NCI-H774 (cell line): ENCODE data around the gene OGA.
"Not testable (repeated sequence)": the region's sequence is repeated elsewhere in the genome, so short reads cannot be mapped to it uniquely, and the experiment has no call there.

Source experiments
- DNase-seq: peaks from one replicate; lab custom pipeline; 2025; lab: John Stamatoyannopoulos, UW

The OGA gene

GRCh38 chr10:101797403-101798059 is 20.7 kb downstream of the OGA start:
- no peak for DNase-seq

GRCh38 chr10:101793526-101793925 is 24.7 kb downstream of the OGA start:
- no peak for DNase-seq

- no peak for DNase-seq
These were observed 28.6 kb downstream of the OGA start for GRCh38 chr10:101789686-101790085.

GRCh38 chr10:101789231-101789630 is 29.0 kb downstream of the OGA start:
- DNase-seq, result not testable (repeated sequence)

- DNase-seq, result no peak
These were observed 32.4 kb downstream of the OGA start for GRCh38 chr10:101785801-101786200.

- DNase-seq, result no peak
These were observed 33.7 kb downstream of the OGA start for GRCh38 chr10:101784558-101784957.

GRCh38 chr10:101783736-101784118 is 34.5 kb downstream of the OGA start:
- DNase-seq, result no peak

- DNase-seq, result peak; percentile 36
These were observed 35.2 kb downstream of the OGA start, which contains the start of gene NPM3 for GRCh38 chr10:101782811-101783735. Gene NPM3, minus strand, starts transcription at chr10:101783446. Its CDS starts 56 bp downstream, at chr10:101783390.

- DNase-seq, result no peak
These were observed 36.0 kb downstream of the OGA start for GRCh38 chr10:101781984-101782810.

GRCh38 chr10:101781655-101781983 is 36.6 kb downstream of the OGA start:
- no peak for DNase-seq

GRCh38 chr10:101780818-101781654 is 37.2 kb downstream of the OGA start:
- DNase-seq, result no peak

- no peak for DNase-seq
These were observed 37.9 kb downstream of the OGA start for GRCh38 chr10:101780187-101780817.

GRCh38 chr10:101779544-101780186 is 38.6 kb downstream of the OGA start:
- DNase-seq, result peak; percentile 13

GRCh38 chr10:101778781-101779543 is 39.3 kb downstream of the OGA start:
- DNase-seq, result no peak

GRCh38 chr10:101778151-101778780 is 40.0 kb downstream of the OGA start:
- DNase-seq, result no peak

- no peak for DNase-seq
These were observed 40.6 kb downstream of the OGA start for GRCh38 chr10:101777619-101778145.

GRCh38 chr10:101776161-101776817 is 42.0 kb downstream of the OGA start:
- no peak for DNase-seq
